AG09309 (cell line): ENCODE results near the gene CTIF.

Experiments
- DNase-seq: peaks from one replicate; pipeline ENCODE4 v3.0.0-alpha.2; 2010; ENCODE audit warnings: low read depth
- H3K4me3 ChIP-seq: 2 replicates; pipeline ENCODE4 v1.5.1; 2011; ENCODE audit warnings: mild to moderate bottlenecking, low read depth, low read length, moderate library complexity; ENCODE audit not compliant: control insufficient read depth
- TF ChIP-seq, protein P1 (sequence below): IDR thresholded peaks from 2 replicates; pipeline ENCODE4 v1.5.1; 2011; ENCODE audit warnings: mild to moderate bottlenecking, low read depth, low read length, inconsistent platforms; ENCODE audit not compliant: insufficient read depth, control insufficient read depth; ENCODE audit errors: missing control alignments

Gene CTIF

DNA sequence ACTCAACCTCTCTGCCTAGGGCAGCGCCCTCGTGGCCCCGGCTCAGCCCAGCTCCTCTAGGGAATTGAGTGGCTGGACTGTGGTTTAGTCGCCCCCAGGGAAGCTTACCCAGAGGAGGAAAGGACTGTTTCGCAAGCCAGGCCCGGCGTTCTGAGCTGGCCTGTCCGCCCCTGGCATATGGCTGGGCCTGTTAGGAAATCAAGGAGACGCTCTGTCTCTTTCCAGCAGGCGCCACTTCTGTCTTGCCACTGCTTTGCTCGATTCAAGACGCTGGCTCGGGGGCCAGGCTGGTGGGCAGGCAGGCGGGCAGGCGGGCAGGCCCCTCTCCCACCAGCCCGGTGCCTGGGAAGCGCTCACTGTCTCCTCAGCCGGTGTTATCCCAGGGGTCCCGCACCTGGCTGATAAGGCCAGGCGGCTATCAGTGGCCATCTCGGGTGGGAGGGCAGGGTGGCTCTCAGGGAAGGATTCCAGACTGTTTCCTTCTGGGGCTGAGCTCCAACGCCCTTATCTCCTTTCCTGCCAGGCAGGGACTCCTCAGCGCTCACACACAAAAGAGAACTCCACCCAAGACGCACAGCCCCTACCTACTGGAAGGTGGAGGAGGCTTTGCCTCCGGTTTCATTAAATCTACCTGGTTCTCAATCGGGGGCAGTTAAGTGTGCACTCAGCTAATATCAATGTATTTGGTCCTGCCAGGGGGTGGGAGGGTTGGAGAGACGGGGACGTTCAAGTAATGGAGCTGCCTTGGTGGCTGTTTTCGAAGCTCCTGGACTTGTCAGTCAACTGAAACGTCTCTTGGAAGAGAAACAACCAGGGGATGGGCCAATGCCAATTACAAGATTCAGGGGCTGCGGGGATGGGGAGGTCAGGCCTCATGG, 302.8 kb downstream of the CTIF start:
- TF ChIP-seq, protein P1, sequence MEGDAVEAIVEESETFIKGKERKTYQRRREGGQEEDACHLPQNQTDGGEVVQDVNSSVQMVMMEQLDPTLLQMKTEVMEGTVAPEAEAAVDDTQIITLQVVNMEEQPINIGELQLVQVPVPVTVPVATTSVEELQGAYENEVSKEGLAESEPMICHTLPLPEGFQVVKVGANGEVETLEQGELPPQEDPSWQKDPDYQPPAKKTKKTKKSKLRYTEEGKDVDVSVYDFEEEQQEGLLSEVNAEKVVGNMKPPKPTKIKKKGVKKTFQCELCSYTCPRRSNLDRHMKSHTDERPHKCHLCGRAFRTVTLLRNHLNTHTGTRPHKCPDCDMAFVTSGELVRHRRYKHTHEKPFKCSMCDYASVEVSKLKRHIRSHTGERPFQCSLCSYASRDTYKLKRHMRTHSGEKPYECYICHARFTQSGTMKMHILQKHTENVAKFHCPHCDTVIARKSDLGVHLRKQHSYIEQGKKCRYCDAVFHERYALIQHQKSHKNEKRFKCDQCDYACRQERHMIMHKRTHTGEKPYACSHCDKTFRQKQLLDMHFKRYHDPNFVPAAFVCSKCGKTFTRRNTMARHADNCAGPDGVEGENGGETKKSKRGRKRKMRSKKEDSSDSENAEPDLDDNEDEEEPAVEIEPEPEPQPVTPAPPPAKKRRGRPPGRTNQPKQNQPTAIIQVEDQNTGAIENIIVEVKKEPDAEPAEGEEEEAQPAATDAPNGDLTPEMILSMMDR = no peak
- no peak overlapping the region for H3K4me3 ChIP-seq
- DNase-seq = no peak

DNA sequence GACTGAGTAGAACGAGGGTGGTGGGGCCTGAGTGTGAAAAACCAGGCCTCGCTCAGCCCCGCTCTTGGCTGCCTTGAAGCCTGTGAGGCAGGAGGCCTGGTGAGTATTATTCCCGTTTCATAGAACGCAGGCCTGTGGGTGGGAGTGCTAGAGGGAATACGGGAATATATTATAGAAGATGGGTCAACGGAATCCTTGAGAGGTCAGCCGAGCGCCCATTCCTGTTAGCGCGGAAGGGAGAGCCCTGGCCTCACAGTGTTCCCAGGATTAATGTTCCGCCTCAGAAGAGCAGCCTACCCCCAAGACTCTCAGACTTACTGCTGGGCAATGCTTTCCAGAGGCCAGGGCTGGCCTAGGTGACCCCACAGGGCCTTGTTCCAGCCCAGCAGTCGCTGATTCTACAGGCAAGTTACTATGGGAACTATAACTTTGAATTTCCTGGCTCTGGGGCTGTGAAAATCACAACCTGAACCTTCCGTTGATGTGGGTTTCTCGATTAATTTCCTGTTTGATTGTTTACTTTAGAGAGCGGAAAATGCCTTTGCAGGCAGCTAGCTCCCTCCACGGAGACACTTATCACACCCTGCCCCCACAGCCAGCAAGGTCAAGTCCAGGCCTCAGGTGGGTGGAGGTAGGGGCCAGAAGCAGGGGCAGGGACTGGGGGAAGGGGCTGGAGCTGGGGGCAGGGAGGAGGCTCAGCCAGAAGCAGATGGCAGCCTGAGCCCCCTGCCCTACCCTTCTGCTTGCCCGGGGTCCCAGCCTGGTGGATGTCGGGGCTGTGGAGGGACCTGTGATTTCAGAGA, 303.6 kb downstream of the CTIF start:
- no peak overlapping the region for H3K4me3 ChIP-seq
- DNase-seq = no peak
- TF ChIP-seq, protein P1 = no peak

DNA sequence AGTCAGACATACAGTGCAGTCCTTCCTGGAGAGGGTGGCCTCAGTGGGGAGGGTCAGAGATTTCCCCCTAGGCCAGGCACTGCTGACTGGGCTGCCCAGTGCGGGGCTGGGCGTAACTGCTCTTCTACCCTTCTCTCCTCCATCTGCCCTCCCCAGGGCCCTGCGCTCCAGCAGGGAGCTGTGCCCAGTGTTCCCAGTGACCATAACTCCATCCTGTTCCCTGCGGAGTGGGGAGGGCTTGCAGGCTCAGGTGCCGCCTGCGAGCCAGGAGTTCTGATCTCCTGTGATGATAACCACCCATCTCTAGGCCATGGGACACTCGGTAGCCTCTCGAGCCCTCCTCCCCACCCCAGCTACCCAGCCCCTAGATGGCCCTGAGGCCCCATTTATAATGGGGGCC, 304.3 kb downstream of the CTIF start:
- no peak overlapping the region for H3K4me3 ChIP-seq
- no peak for DNase-seq
- TF ChIP-seq, protein P1 = no peak

DNA sequence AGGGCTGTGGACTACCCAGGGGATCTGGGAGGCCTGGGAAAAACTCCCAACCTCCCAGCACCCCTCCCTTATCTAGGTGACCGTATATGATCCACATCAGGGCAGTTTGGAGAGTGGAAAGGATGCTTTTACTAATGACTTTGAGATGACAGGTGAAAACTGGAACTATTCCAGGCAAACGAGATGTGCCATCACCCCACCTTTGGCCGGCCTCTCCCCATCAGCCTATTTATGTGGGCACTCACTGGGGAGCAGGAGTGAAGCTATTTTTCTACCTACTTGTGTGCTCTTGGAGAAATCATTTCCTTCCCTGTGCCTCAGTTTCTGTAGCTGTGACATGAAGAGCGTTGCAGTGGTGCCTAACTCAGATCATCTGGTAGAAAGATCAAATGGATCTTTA, 304.8 kb downstream of the CTIF start:
- no peak overlapping the region for H3K4me3 ChIP-seq
- no peak for DNase-seq
- TF ChIP-seq, protein P1 = no peak

DNA sequence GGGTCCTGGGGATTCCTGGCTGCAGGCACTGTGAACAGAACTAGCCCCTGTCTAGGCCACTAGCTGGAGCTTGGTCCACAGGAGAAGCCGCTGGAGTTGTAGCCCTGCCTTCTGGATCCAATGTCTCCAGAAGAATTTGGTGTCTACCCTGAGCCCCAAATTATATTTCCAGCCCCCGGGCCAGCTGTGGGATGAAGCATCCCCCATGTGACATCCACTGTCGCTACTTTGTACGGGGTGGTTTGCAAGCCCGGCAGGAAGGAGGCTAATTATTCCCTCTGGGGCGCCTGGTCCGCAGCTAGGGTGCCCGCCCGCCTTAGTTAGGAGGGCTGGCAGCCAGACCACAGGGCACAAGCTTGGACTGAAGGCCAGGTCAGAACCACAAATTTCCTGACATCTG, 305.4 kb downstream of the CTIF start:
- TF ChIP-seq, protein P1 = no peak
- no peak overlapping the region for H3K4me3 ChIP-seq
- DNase-seq = no peak

DNA sequence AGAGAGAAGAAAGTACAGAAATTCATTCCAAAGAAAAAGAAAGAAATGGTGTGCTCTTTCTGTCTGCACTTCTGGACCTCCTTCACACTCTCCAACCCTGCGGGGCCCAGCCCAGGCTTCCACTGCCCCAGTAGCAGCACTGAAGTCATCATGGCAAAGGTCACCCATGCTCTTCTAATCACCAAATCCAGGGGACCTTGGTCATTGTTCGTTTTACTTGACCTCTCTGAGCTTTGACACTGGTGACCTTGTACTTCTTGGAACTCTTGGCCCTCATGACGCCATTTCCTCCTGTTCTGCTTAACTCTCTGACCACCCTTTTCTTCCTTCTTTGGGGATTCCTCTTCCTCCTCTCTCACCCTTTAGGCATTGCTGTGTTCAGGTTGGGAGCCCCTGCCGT, 306.3 kb downstream of the CTIF start:
- DNase-seq = no peak
- no peak overlapping the region for H3K4me3 ChIP-seq
- TF ChIP-seq, protein P1 = no peak
